HCT116 (cell line): ENCODE data around the gene DCAF5. TPM values are rescaled to one million over a fixed set of nuclear protein-coding genes. Genes with fewer than 3 reads are reported as not detected.

Source experiments
- ATAC-seq: fragments of 200-7000 bp; cut with Tn5 transposase; 2 replicates; pipeline ENCODE4 v1.9.1; 2020; ENCODE audit warnings: mild to moderate bottlenecking, moderate library complexity
- BruUV-seq: library from RNA; stranded (reverse); fragments of 400-500 nt; replicated peaks from 2 replicates; lab custom pipeline; 2021; lab: Mats Ljungman, UMichigan
- CTCF ChIA-PET: fragments of 300-600 bp; sonication (Branson Sonifier 250); formaldehyde crosslinking; loops from one replicate; lab custom pipeline; 2021; ENCODE audit warnings: antibody characterized with exemption; lab: Charles Lee
- POLR2A ChIA-PET: fragments of 300-600, 350-600 bp; sonication (Branson Sonifier 250); formaldehyde crosslinking; loops from one replicate; lab custom pipeline; 2021; ENCODE audit warnings: antibody characterized with exemption; lab: Charles Lee
- RAD21 ChIA-PET, 2 experiments: fragments of 300-600 bp; sonication (Branson Sonifier 250); formaldehyde crosslinking; loops; one replicate each; lab custom pipeline; 2023; ENCODE audit warnings: low total read pairs in 2 of 2; ENCODE audit not compliant: uncharacterized antibody in 2 of 2, unreplicated experiment in 2 of 2, low non-redundant PET in 1 of 2; lab: Charles Lee
- DNase-seq: peaks from one replicate; pipeline ENCODE4 v3.0.0-alpha.2; 2010; ENCODE audit warnings: low read depth, low spot score
- H2AFZ ChIP-seq: fragments of 200-600 bp; shearing (Covaris generic), sonication (generic); 2 replicates; pipeline ENCODE4 v1.6.1; 2017; ENCODE audit warnings: low read depth, mixed run types, mixed read lengths, antibody characterized with exemption, low read length; ENCODE audit not compliant: poor library complexity, severe bottlenecking
- H3K27ac ChIP-seq: 2 replicates; pipeline ENCODE4 v1.5.1; 2012; ENCODE audit warnings: low read depth, low read length
- H3K27me3 ChIP-seq: fragments of 200-600 bp; sonication (generic); 2 replicates; pipeline ENCODE4 v1.6.1; 2016; ENCODE audit warnings: mixed run types, low read length, mixed read lengths; ENCODE audit not compliant: insufficient read depth
- H3K36me3 ChIP-seq, 2 experiments: fragments of 200-500 bp in 1 of 2; fragments of 200-600 bp in 1 of 2; sonication (Bioruptor generic) in 1 of 2; sonication (generic) in 1 of 2; 2 replicates each; pipeline versions ENCODE4 v1.5.1 to v1.6.1; 2014 to 2016; ENCODE audit warnings: low read length in 2 of 2, inconsistent platforms in 1 of 2, mixed read lengths in 1 of 2, mixed run types in 1 of 2; ENCODE audit not compliant: insufficient read depth in 2 of 2, control insufficient read depth in 1 of 2
- H3K4me1 ChIP-seq, 2 experiments: fragments of 200-600 bp in 1 of 2; sonication (generic) in 1 of 2; 2 replicates each; pipeline versions ENCODE4 v1.5.1 to v1.6.1; 2012 to 2017; ENCODE audit warnings: low read length in 2 of 2, inconsistent platforms in 1 of 2, mild to moderate bottlenecking in 1 of 2, mixed read lengths in 1 of 2, mixed run types in 1 of 2, moderate library complexity in 1 of 2; ENCODE audit not compliant: insufficient read depth in 2 of 2, control insufficient read depth in 1 of 2
- H3K4me2 ChIP-seq: fragments of 200-600 bp; sonication (generic); 2 replicates; pipeline ENCODE4 v1.6.1; 2017; ENCODE audit warnings: mixed run types, low read length, mixed read lengths
- H3K4me3 ChIP-seq, 2 experiments: fragments of 200-600 bp in 1 of 2; sonication (generic) in 1 of 2; replicated peaks in 1 of 2; 2 replicates each; pipeline ENCODE4 v1.5.1; 2011 to 2016; ENCODE audit warnings: low read length in 2 of 2, control low read depth in 1 of 2, low read depth in 1 of 2, mild to moderate bottlenecking in 1 of 2, mixed read lengths in 1 of 2, mixed run types in 1 of 2
- H3K79me2 ChIP-seq: fragments of 200-600 bp; sonication (generic); 2 replicates; pipeline ENCODE4 v1.6.1; 2017; ENCODE audit warnings: mild to moderate bottlenecking, mixed run types, low read length, moderate library complexity, mixed read lengths; ENCODE audit not compliant: insufficient read depth
- H3K9ac ChIP-seq: fragments of 200-600 bp; sonication (generic); 2 replicates; pipeline ENCODE4 v1.6.1; 2016; ENCODE audit warnings: low read length, mixed read lengths
- H3K9me2 ChIP-seq: fragments of 200-600 bp; sonication (generic), shearing (Covaris generic); 2 replicates; pipeline ENCODE4 v1.6.1; 2017; ENCODE audit warnings: mixed run types, mild to moderate bottlenecking, moderate library complexity; ENCODE audit not compliant: insufficient read depth
- H3K9me3 ChIP-seq, 2 experiments: fragments of 200-500 bp in 1 of 2; fragments of 200-600 bp in 1 of 2; sonication (Bioruptor generic) in 1 of 2; sonication (generic) in 1 of 2; 2 replicates each; pipeline ENCODE4 v1.6.1; 2014 to 2017; ENCODE audit warnings: low read length in 2 of 2, mixed read lengths in 2 of 2, inconsistent platforms in 1 of 2, low read depth in 1 of 2, mild to moderate bottlenecking in 1 of 2, mixed run types in 1 of 2, moderate library complexity in 1 of 2; ENCODE audit not compliant: control insufficient read depth in 1 of 2, insufficient read depth in 1 of 2
- H4K20me1 ChIP-seq: fragments of 200-600 bp; sonication (generic), shearing (Covaris generic); 2 replicates; pipeline ENCODE4 v1.6.1; 2017; ENCODE audit warnings: mixed run types, mild to moderate bottlenecking, moderate library complexity; ENCODE audit not compliant: insufficient read depth
- CBX3 ChIP-seq: IDR thresholded peaks from 2 replicates; pipeline ENCODE4 v1.6.1; 2012; ENCODE audit warnings: low read depth
- ELF1 ChIP-seq: IDR thresholded peaks from 2 replicates; pipeline ENCODE4 v1.6.1; 2012; ENCODE audit warnings: low read depth, borderline replicate concordance
- EZH2 ChIP-seq: fragments of 200-600 bp; sonication (generic); IDR thresholded peaks from 2 replicates; pipeline ENCODE4 v1.6.1; 2017; ENCODE audit warnings: antibody characterized with exemption, mixed run types
- EZH2phosphoT487 ChIP-seq: fragments of 200-600 bp; IDR thresholded peaks from 2 replicates; pipeline ENCODE4 v1.6.1; 2018; ENCODE audit warnings: antibody characterized with exemption, borderline replicate concordance
- FOSL1 ChIP-seq: IDR thresholded peaks from 2 replicates; pipeline ENCODE4 v1.6.1; 2012; ENCODE audit warnings: low read depth
- JUND ChIP-seq: IDR thresholded peaks from 2 replicates; pipeline ENCODE4 v1.6.1; 2012
- POLR2A ChIP-seq: IDR thresholded peaks from 2 replicates; pipeline ENCODE4 v1.7.0; 2011; ENCODE audit warnings: borderline replicate concordance; ENCODE audit not compliant: insufficient read depth, insufficient read length; ENCODE audit errors: extremely low read depth
- SIN3A ChIP-seq: IDR thresholded peaks from 2 replicates; pipeline ENCODE4 v1.6.1; 2012; ENCODE audit warnings: low read depth
- ZBTB33 ChIP-seq: IDR thresholded peaks from 2 replicates; pipeline ENCODE4 v1.6.1; 2011; ENCODE audit warnings: mild to moderate bottlenecking, low read length, moderate library complexity; ENCODE audit not compliant: insufficient replicate concordance; ENCODE audit errors: extremely low read depth
- ZNF274 ChIP-seq: fragments of 200-500 bp; sonication (Bioruptor generic); IDR thresholded peaks from 2 replicates; pipeline ENCODE4 v1.6.1; 2014; ENCODE audit warnings: mild to moderate bottlenecking, low read depth, low read length, inconsistent platforms
- intact Hi-C: fragments of 100-400 bp; cut with micrococcal nuclease; formaldehyde crosslinking; loops from 2 replicates; pipeline ENCODE4 v1.10.0; 2022
- total RNA-seq: library from RNA; stranded (reverse); gene quantifications from one replicate; pipeline ENCODE4 v1.2.1, GENCODE V29; 2021; ENCODE audit not compliant: unreplicated experiment
- TF ChIP-seq, protein P1 (sequence below), 3 experiments: fragments of 200-600 bp in 1 of 3; sonication (generic) in 1 of 3; IDR thresholded peaks in 2 of 3; conservative IDR thresholded peaks in 1 of 3; 2 replicates each; pipeline ENCODE4 v1.5.1; 2012 to 2017; ENCODE audit warnings: low read depth in 2 of 3, low read length in 2 of 3, antibody characterized with exemption in 1 of 3, borderline replicate concordance in 1 of 3, control low read depth in 1 of 3, mild to moderate bottlenecking in 1 of 3, mixed read lengths in 1 of 3, mixed run types in 1 of 3, moderate library complexity in 1 of 3; ENCODE audit not compliant: insufficient read depth in 1 of 3

Gene DCAF5
- total RNA-seq, 1 experiment from 2014 or later, result 27.1 TPM

DNA sequence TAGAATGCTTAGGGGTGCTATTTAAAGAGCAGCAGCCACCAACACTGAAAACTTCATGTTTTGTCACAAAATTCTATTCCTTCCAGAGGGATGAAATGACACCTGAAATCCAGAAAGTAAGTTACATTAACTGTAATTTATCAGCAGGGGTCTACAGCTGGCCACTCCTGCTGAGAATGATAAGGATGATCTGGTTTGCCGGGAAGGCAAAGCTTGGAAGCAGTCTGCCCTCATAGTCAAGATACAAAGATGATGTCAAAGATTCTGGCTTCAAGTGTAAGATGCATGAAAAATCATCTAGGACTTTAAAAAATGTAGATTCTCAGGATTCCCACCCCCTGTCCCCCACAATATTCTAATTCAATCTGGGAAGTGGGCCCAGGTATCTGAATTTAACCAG, 58.4 kb downstream of the DCAF5 start (continued):
- TF ChIP-seq ZBTB33 (no peak), FOSL1 (no peak), JUND (no peak), EZH2 (no peak), ELF1 (no peak), EZH2phosphoT487 (no peak)

DNA sequence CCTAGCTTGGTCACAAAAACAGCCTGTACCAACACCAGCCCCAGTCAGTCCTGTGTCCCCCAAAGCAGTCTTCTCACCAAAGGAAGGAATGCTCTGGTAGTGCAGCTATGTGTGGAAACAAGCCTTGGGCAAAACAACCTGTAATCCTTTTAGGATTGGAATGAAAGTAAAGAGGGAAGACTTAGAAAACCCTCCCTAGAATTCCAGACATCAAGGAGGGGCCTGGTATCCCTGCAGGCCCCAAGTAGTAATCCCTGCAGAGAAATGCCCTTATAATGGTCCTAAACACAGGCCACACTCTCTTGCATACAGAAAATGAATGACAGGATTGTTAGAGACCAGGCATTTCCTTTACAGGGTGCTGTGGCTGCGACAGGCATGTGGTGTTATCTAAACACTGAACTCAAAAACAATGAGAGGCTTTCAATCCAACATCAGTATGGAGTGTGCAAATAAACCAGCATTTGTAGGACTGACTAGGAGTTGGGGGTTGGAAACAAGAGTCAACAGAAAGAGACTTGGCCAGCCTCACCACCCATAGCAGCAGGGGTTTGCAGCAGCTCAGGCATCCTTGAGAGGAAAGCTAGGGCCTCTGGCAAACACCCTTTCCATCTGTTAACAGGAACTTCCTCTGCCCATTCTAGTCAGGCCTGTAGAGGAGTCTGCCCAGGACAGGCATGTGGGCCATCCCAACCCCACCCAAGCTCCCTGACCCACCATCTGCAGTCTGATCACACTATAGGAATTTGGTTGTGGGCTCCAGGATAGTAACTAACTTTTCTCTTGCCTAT, 59.1 kb downstream of the DCAF5 start:
- intact Hi-C loops, result loop anchor here (5.0 kb wide), 1 partner anchor 232 kb away; no protein-coding TSS in a partner anchor
- RAD21 ChIA-PET, result interaction anchor here in 1 of 2 experiments (1.2 kb wide), 1 partner anchor 183 kb away, joined by 3 read pairs; no protein-coding TSS in a partner anchor
- no peaks in the 10 kb centered on the region for H3K9me3 ChIP-seq
- CTCF ChIA-PET, result interaction anchor here (0.8 kb wide), 1 partner anchor 14 kb away, joined by 3 read pairs; no protein-coding TSS in a partner anchor
- no peak overlapping the region for H3K4me3 ChIP-seq
- POLR2A ChIA-PET, result interaction anchor here (0.6 kb wide), 1 partner anchor 59 kb away, joined by 5 read pairs; the partner anchor contains the start of gene DCAF5
- no peak overlapping the region for H3K4me2 ChIP-seq
- DNase-seq, result no peak
- TF ChIP-seq SIN3A (no peak), CBX3 (no peak), ZNF274 (no peak), POLR2A (no peak)
- TF ChIP-seq, protein P1, sequence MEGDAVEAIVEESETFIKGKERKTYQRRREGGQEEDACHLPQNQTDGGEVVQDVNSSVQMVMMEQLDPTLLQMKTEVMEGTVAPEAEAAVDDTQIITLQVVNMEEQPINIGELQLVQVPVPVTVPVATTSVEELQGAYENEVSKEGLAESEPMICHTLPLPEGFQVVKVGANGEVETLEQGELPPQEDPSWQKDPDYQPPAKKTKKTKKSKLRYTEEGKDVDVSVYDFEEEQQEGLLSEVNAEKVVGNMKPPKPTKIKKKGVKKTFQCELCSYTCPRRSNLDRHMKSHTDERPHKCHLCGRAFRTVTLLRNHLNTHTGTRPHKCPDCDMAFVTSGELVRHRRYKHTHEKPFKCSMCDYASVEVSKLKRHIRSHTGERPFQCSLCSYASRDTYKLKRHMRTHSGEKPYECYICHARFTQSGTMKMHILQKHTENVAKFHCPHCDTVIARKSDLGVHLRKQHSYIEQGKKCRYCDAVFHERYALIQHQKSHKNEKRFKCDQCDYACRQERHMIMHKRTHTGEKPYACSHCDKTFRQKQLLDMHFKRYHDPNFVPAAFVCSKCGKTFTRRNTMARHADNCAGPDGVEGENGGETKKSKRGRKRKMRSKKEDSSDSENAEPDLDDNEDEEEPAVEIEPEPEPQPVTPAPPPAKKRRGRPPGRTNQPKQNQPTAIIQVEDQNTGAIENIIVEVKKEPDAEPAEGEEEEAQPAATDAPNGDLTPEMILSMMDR (IDR thresholded peaks at IDR 0.05 in 2 of 3, conservative IDR thresholded peaks at IDR 0.05 in 1 of 3; ENCODE audit: borderline replicate concordance in 1 of 3, insufficient read depth in 1 of 3, low read depth in 2 of 3, low read length in 2 of 3), result no peak
- TF ChIP-seq, all 23 proteins: peak for 0
- H2AFZ ChIP-seq, result no peak overlapping the region
- no peaks in the 10 kb centered on the region for H3K4me1 ChIP-seq
- no peak for ATAC-seq
- H3K27ac ChIP-seq, result no peak overlapping the region
- no peak overlapping the region for H3K9ac ChIP-seq
- H4K20me1 ChIP-seq, result no peaks in the 10 kb centered on the region
- peaks cover 6 to 18% of the 10 kb centered on the region in 2 experiments; a peak in 2 of 4 replicates for H3K36me3 ChIP-seq
- no peaks in the 10 kb centered on the region for H3K79me2 ChIP-seq
- no TSS peak for BruUV-seq
- no peaks in the 10 kb centered on the region for H3K27me3 ChIP-seq
- H3K9me2 ChIP-seq, result no peaks in the 10 kb centered on the region
